ENCODE data around the gene PMEPA1.

GRCh38 chr20:57707849-57708693 lies 1.7 kb downstream of the PMEPA1 start:
- TF ChIP-seq SRF (IDR thresholded peaks at IDR 0.05; ENCODE audit: low read depth in 2 of 2, low read length in 2 of 2) (no peak), RCOR1 (conservative IDR thresholded peaks at IDR 0.05; ENCODE audit: low read depth, low read length) (no peak), EZH2 (IDR thresholded peaks at IDR 0.05; ENCODE audit: borderline replicate concordance, control insufficient read depth, low read depth, low read length) (no peak), YY1 (IDR thresholded peaks at IDR 0.05; ENCODE audit: low read depth, low read length) (no peak), SMAD1 (IDR thresholded peaks at IDR 0.05; ENCODE audit: low read depth, partially characterized antibody) (no peak), YBX1 (IDR thresholded peaks at IDR 0.05) (no peak), CTCF (IDR thresholded peaks at IDR 0.05 in 2 of 3, conservative IDR thresholded peaks at IDR 0.05 in 1 of 3; ENCODE audit: control insufficient read depth in 2 of 3, extremely low read depth in 1 of 3, insufficient read depth in 1 of 3, low read depth in 3 of 3, low read length in 3 of 3) (no peak), E2F8 (IDR thresholded peaks at IDR 0.05; ENCODE audit: low read depth, partially characterized antibody) (no peak), CUX1 (IDR thresholded peaks at IDR 0.05; ENCODE audit: insufficient replicate concordance, low read depth, low read length) (no peak), PKNOX1 (IDR thresholded peaks at IDR 0.05) (no peak), REST (IDR thresholded peaks at IDR 0.05; ENCODE audit: low read depth, low read length) (no peak), DPF2 (IDR thresholded peaks at IDR 0.05) (no peak), HDAC6 (IDR thresholded peaks at IDR 0.05; ENCODE audit: unreplicated experiment) (no peak)
